Measurements from ENCODE around the gene HSPG2.
"Not testable (repeated sequence)": the region's sequence is repeated elsewhere in the genome, so short reads cannot be mapped to it uniquely, and the experiment has no call there.

Gene HSPG2

DNA sequence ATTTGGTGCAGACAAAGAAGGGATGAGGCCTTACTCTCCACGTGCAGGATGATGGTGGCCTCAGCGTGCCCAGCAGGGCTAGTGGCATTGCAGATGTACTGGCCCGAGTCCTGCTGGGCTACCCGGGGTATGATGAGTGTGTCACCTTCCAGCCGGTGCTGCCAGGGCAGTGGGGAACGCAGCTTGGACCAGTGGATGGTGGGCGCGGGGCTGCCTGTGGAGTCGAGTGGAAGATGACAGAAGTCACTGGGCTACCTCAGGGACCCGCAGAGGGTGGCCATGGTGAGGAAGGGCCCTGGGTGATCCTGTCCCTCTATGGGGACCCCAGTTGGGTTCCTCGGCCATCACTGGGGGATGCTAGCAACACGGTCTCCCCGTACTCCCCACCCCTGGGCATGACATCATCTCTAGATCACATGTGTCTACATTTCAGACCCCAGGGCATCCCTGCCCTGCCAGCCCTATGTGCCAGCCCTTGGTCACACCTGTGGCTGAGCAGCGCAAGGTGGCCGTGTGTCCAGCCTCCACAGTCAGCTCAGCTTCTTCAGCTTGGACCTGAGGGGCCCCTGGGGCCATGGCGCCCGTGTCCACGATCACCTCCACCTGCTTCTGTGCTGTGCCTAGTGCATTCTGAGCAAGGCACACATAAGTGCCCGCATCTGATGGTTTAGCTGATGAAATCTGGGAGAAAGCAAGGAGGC is 97.6 kb downstream of the HSPG2 start:
- DNase-seq = no peak

DNA sequence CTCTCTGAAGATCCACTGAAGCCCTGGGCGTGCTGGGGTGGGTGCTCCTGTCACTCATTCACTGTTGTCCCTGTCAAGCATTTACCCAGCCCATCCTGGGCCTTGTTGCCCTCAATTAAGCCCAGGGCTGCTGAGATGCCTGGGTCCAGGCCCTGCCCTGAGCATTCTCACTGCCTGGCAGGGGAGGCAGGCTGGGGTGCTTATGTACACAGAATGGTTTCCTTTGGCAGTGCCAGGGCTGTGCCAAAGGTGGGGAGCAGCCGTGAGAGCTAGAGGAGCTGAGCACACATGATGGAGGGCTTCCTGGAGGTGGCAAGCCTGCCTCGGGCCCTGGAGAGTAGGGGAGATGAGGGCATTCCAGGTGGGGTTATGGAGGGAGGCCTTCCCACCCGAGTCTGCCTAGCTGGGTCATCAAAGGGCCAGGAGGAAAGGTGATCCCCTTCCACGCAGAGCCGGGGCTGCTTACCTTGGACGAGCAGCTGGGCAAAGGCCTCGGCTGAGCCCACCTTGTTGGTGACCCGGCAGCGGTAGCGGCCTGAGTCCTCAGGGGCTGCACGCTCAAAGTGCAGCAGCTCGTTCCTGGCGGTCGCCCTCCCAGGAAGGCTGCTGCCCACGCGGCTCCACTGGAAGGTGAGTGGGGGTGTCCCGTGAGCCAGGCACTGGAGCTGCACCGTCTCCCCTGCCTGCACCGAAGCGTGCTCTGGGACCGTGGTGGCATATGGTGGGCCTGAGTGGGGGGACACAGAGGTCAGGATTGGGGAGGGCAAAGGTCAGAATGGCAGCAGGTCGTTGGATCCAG is 98.6 kb downstream of the HSPG2 start:
- DNase-seq = no peak

DNA sequence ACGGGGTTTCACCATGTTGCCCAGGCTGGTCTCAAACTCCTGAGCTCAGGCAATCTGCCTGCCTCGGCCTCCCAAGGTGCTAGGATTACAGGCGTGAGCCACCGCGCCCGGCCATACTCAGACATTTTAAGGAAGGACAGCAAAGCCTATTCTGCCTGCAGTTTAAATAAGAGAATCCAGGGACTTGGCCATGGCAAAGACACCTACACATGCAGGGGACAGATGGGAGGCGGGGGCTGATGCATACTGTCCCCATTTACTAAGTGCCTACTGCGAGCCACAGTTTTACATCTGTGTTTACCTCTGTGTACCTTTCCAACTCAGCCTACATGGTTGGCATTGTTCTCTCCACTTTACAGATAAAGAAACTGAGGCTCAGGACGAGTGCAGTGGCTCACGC is 99.6 kb downstream of the HSPG2 start:
- no peak for DNase-seq

GRCh38 chr1:21836729-21837128 is 100.4 kb downstream of the HSPG2 start:
- no peak for DNase-seq

DNA sequence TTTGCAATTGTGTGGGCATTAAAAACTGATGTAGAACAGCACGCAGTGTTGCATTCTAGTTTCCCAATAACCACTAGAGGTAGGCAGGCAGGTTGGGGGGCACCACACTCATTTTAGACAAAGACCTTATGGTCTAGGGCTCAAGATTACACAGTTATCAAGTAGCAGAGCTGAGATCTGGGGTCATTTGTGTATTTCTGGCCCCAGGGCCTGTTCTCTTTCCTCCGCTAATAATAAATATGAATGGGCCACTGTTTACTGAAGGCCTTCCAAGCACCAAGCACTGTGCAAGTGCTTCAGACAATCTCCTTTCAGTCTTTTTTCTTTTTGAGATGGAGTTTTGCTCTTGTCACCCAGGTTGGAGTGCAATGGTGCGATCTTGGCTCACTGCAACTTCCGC is 101.1 kb downstream of the HSPG2 start:
- no peak for DNase-seq

GRCh38 chr1:21834666-21835065 is 102.4 kb downstream of the HSPG2 start:
- no peak for DNase-seq

DNA sequence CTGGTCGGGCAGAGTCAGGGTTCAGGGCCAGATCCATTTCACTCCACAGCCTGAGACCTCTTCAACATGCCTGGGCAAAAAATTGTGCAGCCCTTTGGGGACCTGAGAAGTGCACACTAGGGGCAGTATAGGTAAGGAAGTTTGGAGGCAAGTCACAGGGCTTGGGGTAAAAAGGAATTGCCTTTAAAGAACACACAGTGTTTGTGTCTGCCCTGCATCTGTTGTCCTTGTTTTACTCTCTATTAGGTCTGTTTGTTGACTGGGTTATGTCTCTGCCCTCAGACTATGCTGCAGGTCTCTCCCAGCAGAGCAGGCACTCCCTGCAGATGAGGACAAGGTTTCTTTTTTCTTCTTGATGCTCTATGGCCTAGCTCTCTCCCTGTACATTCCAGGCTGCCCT is 103.0 kb downstream of the HSPG2 start:
- DNase-seq = no peak

- no peak for DNase-seq
These were observed 103.6 kb downstream of the HSPG2 start for GRCh38 chr1:21833392-21833976.

DNA sequence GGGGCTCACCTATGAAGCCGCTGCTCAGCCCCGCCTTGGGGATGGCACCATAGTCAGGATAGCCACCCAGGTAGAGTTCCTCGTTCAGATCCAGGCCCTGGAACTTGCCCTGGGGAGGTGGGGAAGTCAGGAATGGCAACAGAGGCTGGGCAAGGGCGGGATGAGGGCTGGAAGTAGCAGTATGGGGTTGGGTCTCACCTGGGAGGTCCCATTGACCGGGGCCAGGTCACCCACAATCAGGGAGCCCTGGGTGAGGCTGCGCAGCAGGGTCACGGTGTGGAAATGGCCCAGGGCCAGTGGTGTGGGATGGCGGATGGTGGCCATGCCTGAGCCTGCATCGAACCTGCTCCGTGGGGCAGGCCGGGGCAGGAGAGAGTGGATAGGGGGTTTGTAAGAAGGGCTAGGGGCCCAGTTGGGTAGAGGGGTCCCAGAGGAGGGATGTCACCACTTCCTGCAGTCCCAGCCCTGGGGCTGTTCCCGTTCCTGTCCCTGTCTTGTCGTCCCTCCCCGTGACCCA is 105.6 kb downstream of the HSPG2 start:
- no peak for DNase-seq

- no peak for DNase-seq
These were observed 106.2 kb downstream of the HSPG2 start for GRCh38 chr1:21830792-21831453.

DNA sequence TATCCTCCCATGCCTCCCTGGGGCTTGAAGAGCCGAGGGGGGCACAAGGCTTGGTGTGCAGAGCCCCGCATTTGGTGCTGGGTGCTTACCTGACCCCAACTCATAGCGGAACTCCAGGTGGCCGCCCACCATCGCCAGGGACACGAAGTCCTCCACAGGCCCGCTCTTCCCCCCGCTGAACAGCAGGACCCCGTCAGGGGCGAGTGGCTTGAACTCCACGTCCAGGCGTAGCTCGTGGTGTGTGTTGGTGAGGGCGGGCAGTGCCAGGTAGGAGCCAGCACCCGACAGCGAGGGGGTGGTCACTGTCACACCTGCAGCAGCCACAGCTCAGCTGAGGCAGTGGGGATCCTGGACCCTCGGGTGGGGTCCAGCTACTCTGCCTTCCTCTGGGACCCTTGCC is 107.8 kb downstream of the HSPG2 start:
- DNase-seq = no peak

DNA sequence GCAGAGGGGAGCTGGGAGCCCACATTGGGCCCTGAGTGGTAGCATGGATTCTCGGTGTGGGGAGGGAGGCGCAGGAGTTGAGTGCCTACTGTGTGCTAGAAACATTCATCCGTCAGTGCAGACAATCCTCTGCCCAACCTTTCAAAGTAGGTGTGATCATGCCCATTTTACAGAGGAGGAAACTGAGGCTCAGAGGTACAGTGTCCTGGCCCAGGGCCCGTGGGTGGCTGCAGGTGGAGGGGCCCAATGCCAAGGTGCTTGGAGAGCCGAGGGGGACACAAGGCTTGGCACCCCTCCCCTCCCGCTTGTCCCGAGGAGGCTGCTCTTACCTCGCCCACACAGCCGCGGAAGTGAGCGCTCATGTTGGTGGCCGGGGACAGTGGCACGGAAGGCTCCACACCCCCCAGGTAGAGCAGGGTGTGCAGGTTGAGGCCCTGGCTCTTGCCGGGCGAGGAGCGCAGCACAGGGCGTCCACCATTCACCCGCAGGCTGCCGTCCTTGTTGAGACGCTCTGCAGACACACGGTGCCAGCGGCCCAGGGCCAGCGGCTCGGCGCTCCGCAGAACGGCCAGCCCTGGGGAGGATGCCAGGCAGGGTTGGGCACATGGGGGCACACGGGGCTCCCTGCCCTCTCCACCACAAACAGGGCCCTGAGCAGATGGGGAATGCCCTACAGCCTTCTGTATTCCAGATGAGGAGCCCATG is 108.5 kb downstream of the HSPG2 start:
- no peak for DNase-seq

- DNase-seq = no peak
These were observed 109.0 kb downstream of the HSPG2 start for GRCh38 chr1:21828075-21828474.

DNA sequence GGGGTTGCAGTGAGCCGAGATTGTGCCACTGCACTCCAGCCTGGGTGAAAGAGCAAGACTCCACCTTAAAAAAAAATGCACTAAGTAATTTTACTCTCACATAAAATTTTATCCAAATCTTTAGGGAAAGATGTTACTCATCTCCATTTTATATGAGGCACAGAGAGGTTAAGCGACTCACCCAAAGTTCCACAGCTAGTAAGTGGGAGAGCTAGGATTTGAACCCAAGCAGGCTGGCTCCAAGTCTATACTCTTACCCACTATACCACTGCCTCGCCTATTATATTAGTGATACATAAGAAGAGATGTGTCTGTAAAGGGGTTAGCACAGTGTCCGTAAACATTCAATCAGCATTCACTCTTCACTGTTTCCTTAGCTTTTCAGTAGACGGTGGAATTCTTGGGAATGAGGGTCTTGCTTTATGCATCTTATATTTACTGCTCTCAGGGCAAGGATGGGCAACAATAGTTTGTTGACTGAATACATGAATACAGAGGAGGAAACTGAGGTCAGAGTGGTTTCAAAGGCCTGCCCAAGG is 109.9 kb downstream of the HSPG2 start:
- no peak for DNase-seq

DNA sequence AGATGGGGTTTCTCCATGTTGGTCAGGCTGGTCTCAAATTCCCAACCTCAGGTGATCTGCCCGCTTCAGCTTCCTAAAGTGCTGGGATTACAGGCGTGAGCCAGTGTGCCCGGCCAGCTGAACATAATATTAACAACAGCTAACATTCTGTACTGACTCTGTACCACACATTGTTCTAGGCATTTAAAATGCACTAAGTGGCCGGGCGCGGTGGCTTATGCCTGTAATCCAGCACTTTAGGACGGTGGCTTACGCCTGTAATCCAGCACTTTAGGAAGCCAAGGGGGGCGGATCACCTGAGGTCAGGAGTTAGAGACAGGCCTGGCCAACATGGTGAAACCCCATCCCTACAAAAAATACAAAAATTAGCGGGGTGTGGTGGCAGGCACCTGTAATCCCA is 110.4 kb downstream of the HSPG2 start:
- DNase-seq = not testable (repeated sequence)

- DNase-seq = no peak
These were observed 111.7 kb downstream of the HSPG2 start for GRCh38 chr1:21825393-21825792.

GRCh38 chr1:21824926-21825325 is 112.2 kb downstream of the HSPG2 start:
- DNase-seq = no peak

DNA sequence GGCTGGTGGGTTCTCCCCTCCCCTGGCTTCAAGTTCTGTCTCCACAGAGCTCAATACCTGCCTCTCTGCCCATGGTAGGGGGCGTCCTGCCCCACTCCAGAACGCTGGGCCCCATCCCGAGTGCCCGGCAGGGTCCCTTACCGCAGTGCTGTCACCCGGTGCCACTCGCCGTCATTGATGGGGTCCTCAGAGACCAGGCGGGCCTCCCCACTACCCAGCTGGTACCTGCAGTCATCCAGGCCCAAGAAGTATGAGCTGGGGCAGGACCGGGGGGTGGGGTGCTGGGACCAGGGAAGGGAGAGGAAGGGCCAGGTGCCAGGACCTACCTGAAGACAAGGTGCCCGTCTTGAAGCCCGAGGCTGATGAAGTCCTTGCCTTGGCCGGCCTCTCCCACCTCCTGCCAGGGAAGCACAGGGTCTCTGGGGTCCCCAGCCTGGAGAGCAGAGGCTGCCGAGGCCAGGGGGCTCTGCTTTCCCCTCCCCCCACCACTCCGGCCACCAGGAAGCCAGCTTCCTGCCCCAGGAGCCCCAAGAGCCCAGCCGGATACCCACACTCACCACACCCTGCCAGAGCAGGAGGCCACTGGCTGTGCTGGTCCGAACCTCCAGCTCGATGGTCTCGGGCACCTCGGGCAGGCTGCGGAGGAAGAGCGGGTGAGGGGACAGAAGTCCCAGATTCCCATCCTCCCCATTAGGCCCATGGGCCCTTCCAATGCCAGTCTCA is 113.0 kb downstream of the HSPG2 start:
- DNase-seq = no peak

- no peak for DNase-seq
These were observed 113.7 kb downstream of the HSPG2 start for GRCh38 chr1:21823206-21823979.

DNA sequence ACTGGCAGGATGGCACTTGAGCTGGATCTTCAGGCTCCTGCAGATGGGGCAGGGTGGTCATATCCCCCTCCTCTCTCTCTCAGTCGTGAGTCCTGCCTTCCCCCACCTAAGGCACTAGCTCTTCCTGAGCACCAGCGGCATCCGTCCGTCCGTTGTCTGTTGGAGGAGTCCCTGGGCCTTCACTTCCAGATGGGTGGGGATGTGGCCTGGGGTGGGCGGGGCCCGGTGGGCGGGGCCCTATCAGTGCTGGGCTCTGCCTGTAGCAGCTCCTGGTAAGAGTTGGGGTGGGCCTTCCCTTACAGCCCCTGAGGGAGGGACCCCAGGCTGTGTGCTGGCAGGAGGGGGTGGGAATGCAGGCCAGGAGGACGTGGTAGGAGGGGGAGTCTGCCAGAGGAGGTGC is 114.8 kb downstream of the HSPG2 start:
- DNase-seq = no peak
